HL-60 (cell line): ENCODE data around the gene SERPINB1.

ENCODE experiments used
- DNase-seq, 2 experiments: peaks; one replicate each; pipeline ENCODE4 v3.0.0-alpha.2; 2010 to 2020; ENCODE audit warnings: low read depth in 1 of 2, low spot score in 1 of 2
- H3K27ac ChIP-seq: fragments of 250-450 bp; sonication (Bioruptor Pico); replicated peaks from 2 replicates; pipeline ENCODE4 v1.5.1; 2020; ENCODE audit warnings: mild to moderate bottlenecking, moderate library complexity
- H3K27me3 ChIP-seq: fragments of 250-450 bp; sonication (Bioruptor Pico); 2 replicates; pipeline ENCODE4 v1.5.1; 2021; ENCODE audit warnings: mild to moderate bottlenecking, moderate library complexity; ENCODE audit not compliant: insufficient read depth, poor library complexity, severe bottlenecking
- H3K4me3 ChIP-seq: replicated peaks from 2 replicates; pipeline ENCODE4 v1.5.1; 2011; ENCODE audit warnings: mild to moderate bottlenecking, control low read depth, low read length; ENCODE audit not compliant: insufficient read depth
- CTCF ChIP-seq: IDR thresholded peaks from one replicate; pipeline ENCODE4 v1.5.1; 2011; ENCODE audit warnings: low read length, control low read depth, inconsistent platforms; ENCODE audit not compliant: insufficient read depth
- GABPA ChIP-seq: IDR thresholded peaks from 2 replicates; pipeline ENCODE4 v1.6.1; 2012; ENCODE audit warnings: low read depth
- POLR2AphosphoS5 ChIP-seq: IDR thresholded peaks from 2 replicates; pipeline ENCODE4 v1.6.1; 2012; ENCODE audit warnings: low read depth
- SPI1 ChIP-seq: IDR thresholded peaks from 2 replicates; pipeline ENCODE4 v1.6.1; 2012; ENCODE audit warnings: low read depth, mild to moderate bottlenecking, borderline replicate concordance
- TF ChIP-seq, protein P1 (sequence below): IDR thresholded peaks from 2 replicates; pipeline ENCODE4 v1.6.1; 2012; ENCODE audit warnings: low read depth; ENCODE audit not compliant: insufficient replicate concordance

The SERPINB1 gene

DNA sequence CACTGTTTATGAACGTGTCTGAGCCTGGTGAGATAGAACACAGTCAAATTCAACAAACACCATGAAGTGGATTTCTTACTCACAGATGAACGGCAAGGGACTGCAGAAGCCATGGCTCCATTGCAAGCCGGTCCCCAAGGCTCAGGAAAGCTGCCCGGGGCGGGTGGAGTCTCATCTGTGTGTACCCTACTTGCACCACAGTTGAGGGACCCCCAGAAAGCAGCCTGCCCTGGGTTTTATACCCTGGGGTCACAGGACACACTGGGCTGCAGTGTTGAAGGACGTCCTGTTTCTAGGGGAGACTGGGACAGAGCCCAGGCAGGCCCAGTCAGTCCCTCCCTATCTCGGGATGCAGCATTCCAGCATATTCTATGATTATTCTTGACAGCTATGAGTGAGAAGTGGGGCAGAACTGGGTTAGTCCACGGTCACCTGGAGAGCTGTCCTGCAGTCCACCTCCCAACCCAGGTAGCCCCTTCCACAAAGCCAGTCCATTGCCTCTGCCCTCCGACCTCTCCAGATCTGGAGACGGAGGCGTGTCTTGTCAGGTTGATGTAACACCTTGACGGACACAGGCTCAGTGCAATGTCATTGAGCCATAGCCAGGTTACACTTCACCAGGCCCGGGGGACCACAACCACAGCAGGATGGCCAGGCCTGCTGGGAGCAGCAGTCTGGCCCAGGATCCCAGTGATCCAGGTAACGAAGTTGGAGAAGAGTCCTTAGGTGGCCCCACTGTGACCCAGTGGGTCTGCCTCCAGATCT lies 40.9 kb downstream of the SERPINB1 start:
- TF ChIP-seq, protein P1, sequence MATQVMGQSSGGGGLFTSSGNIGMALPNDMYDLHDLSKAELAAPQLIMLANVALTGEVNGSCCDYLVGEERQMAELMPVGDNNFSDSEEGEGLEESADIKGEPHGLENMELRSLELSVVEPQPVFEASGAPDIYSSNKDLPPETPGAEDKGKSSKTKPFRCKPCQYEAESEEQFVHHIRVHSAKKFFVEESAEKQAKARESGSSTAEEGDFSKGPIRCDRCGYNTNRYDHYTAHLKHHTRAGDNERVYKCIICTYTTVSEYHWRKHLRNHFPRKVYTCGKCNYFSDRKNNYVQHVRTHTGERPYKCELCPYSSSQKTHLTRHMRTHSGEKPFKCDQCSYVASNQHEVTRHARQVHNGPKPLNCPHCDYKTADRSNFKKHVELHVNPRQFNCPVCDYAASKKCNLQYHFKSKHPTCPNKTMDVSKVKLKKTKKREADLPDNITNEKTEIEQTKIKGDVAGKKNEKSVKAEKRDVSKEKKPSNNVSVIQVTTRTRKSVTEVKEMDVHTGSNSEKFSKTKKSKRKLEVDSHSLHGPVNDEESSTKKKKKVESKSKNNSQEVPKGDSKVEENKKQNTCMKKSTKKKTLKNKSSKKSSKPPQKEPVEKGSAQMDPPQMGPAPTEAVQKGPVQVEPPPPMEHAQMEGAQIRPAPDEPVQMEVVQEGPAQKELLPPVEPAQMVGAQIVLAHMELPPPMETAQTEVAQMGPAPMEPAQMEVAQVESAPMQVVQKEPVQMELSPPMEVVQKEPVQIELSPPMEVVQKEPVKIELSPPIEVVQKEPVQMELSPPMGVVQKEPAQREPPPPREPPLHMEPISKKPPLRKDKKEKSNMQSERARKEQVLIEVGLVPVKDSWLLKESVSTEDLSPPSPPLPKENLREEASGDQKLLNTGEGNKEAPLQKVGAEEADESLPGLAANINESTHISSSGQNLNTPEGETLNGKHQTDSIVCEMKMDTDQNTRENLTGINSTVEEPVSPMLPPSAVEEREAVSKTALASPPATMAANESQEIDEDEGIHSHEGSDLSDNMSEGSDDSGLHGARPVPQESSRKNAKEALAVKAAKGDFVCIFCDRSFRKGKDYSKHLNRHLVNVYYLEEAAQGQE, result no peak
- no peak for TF ChIP-seq POLR2AphosphoS5
- TF ChIP-seq SPI1, result no peak
- TF ChIP-seq GABPA, result no peak
- no peak for TF ChIP-seq CTCF
- no peak for DNase-seq
- H3K4me3 ChIP-seq, result no peak overlapping the region
- no peaks in the 10 kb centered on the region for H3K27me3 ChIP-seq
- H3K27ac ChIP-seq, result no peak overlapping the region; the same call in 1 of the 2 replicates

GRCh38 chr6:2799936-2800527 lies 41.6 kb downstream of the SERPINB1 start:
- no peak overlapping the region for H3K4me3 ChIP-seq
- DNase-seq, result peak in 1 of 2 experiments; percentile 39
- no peaks in the 10 kb centered on the region for H3K27me3 ChIP-seq
- no peak for TF ChIP-seq CTCF
- TF ChIP-seq GABPA, result no peak
- TF ChIP-seq, protein P1, result no peak
- TF ChIP-seq SPI1, result no peak
- no peak for TF ChIP-seq POLR2AphosphoS5
- H3K27ac ChIP-seq, result no peak overlapping the region; the same call in 1 of the 2 replicates

DNA sequence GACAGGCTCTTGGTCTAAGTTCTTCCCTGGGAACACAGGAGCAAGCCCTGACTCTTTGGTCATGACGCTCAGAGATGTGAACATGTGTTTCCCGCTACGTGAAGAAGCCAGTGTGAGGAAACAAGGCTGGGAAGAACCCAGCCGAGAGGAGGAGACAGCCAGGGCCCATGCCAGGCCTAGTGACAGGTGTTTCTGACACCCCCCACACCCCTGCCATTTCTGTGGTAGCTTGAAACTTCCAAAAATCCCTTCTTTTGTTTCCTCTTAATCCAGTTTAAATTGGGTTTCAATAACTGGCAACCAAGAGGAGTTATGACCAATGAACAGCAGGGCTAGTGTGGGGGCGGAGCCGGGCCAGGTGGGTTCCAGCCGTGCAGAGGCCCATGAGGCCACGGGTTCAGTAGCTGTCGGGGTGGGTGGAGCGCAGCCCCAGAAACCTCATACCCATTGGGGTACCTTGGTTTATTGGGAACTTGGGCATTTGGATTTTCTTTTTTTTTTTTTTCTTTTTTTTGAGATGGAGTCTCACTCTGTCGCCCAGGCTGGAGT lies 43.0 kb downstream of the SERPINB1 start:
- H3K27me3 ChIP-seq, result no peaks in the 10 kb centered on the region
- no peak overlapping the region for H3K4me3 ChIP-seq
- TF ChIP-seq SPI1 (no peak), POLR2AphosphoS5 (no peak), GABPA (no peak), CTCF (no peak)
- TF ChIP-seq, protein P1, result no peak
- no peak for DNase-seq
- peak overlapping the region; percentile 98 for H3K27ac ChIP-seq
